ENCODE results near the gene FN3KRP. TPM values are rescaled to one million over a fixed set of nuclear protein-coding genes. Genes with fewer than 3 reads are reported as not detected.

Gene FN3KRP
- total and polyA plus RNA-seq, 8 donors = 24.7 to 55.6 (median 49.8) TPM

GRCh38 chr17:82709024-82709675 is 7.4 kb upstream of the FN3KRP start:
- ATAC-seq (no peak), DNase-seq (no peak)
- H3K27me3 ChIP-seq = peaks cover 0 to 4% of the 10 kb centered on the region in 2 donors
- no peak overlapping the region for H3K27ac ChIP-seq
- no peaks in the 10 kb centered on the region for H3K9me3 ChIP-seq
- no peaks in the 10 kb centered on the region for H3K4me1 ChIP-seq
- no peak overlapping the region for H3K4me3 ChIP-seq
- no peaks in the 10 kb centered on the region for H3K36me3 ChIP-seq
- TF ChIP-seq CTCF (IDR thresholded peaks at IDR 0.05) = no peak
- intact Hi-C loops (cut with DNase I) = no loop called here

- ATAC-seq = no peak
- no peak for DNase-seq
- peaks cover 0 to 4% of the 10 kb centered on the region in 2 donors for H3K27me3 ChIP-seq
- H3K27ac ChIP-seq = no peak overlapping the region
- no peaks in the 10 kb centered on the region for H3K9me3 ChIP-seq
- H3K4me3 ChIP-seq = no peak overlapping the region
- no peaks in the 10 kb centered on the region for H3K36me3 ChIP-seq
- no peaks in the 10 kb centered on the region for H3K4me1 ChIP-seq
- no peak for TF ChIP-seq CTCF (IDR thresholded peaks at IDR 0.05)
- intact Hi-C loops (cut with DNase I) = no loop called here
Measured at GRCh38 chr17:82709676-82710498, 6.6 kb upstream of the FN3KRP start.

- Histone ChIP-seq H3K9me3 (no peaks in the 10 kb centered on the region), H3K4me3 (no peak overlapping the region), H3K4me1 (peaks cover 0 to 1% of the 10 kb centered on the region in 2 donors), H3K27ac (no peak overlapping the region), H3K36me3 (no peaks in the 10 kb centered on the region), H3K27me3 (peaks cover 0 to 4% of the 10 kb centered on the region in 2 donors)
- no peak for TF ChIP-seq CTCF (IDR thresholded peaks at IDR 0.05)
- no peak for ATAC-seq
- intact Hi-C loops (cut with DNase I) = no loop called here
- no peak for DNase-seq
Measured at GRCh38 chr17:82710499-82711232, 5.8 kb upstream of the FN3KRP start.

GRCh38 chr17:82713071-82713723 is 3.3 kb upstream of the FN3KRP start:
- ATAC-seq = no peak
- peaks cover 9 to 18% of the 10 kb centered on the region in 2 donors for H3K4me1 ChIP-seq
- peaks cover 0 to 4% of the 10 kb centered on the region in 2 donors for H3K27me3 ChIP-seq
- intact Hi-C loops (cut with DNase I) = no loop called here
- H3K36me3 ChIP-seq = no peaks in the 10 kb centered on the region
- no peaks in the 10 kb centered on the region for H3K9me3 ChIP-seq
- no peak overlapping the region for H3K4me3 ChIP-seq
- TF ChIP-seq CTCF (IDR thresholded peaks at IDR 0.05) = no peak
- no peak overlapping the region for H3K27ac ChIP-seq
- no peak for DNase-seq
